Right lobe of liver (tissue), 6 donors: ENCODE results near the gene FBXL14. TPM values are rescaled to one million over a fixed set of nuclear protein-coding genes. Genes with fewer than 3 reads are reported as not detected.
A peak's percentile ranks its signal among the peaks of the same experiment; 100 is the strongest.

Experiments used
- ATAC-seq, 4 donors: fragments of 200-7000 bp; cut with Tn5 transposase; one replicate each; pipeline ENCODE4 v1.9.1; 2020; ENCODE audit warnings: mild to moderate bottlenecking in 4 of 4, moderate library complexity in 4 of 4
- DNase-seq, 3 donors: peaks; one replicate each; pipeline ENCODE4 v3.0.0-alpha.2; 2020
- H3K27ac ChIP-seq, 3 donors: fragments of 200-600 bp; one replicate each; pipeline ENCODE4 v1.8.0; 2022
- H3K27me3 ChIP-seq, 2 donors: fragments of 200-600 bp; one replicate each; pipeline ENCODE4 v1.8.0; 2022
- H3K36me3 ChIP-seq, 4 donors: fragments of 200-600 bp; sonication (generic) in 1 of 4; one replicate each; pipeline versions ENCODE4 v1.5.1 to v1.8.0; 2017 to 2022; ENCODE audit warnings: control low read depth in 1 of 4
- H3K4me1 ChIP-seq, 4 donors: fragments of 200-600 bp; sonication (generic) in 1 of 4; one replicate each; pipeline versions ENCODE4 v1.5.1 to v1.8.0; 2017 to 2022; ENCODE audit warnings: control low read depth in 1 of 4
- H3K4me3 ChIP-seq, 3 donors: fragments of 200-600 bp; one replicate each; pipeline ENCODE4 v1.8.0; 2022
- H3K9me3 ChIP-seq, 4 donors: fragments of 200-600 bp; sonication (generic) in 1 of 4; one replicate each; pipeline versions ENCODE4 v1.5.1 to v1.8.0; 2017 to 2022; ENCODE audit warnings: control low read depth in 1 of 4
- POLR2A ChIP-seq: fragments of 450-650 bp; IDR thresholded peaks from one replicate; pipeline ENCODE4 v1.6.1; 2017; ENCODE audit warnings: antibody characterized with exemption, mild to moderate bottlenecking
- WGBS: methylation state at CpG from one replicate; pipeline ENCODE4 v1.1.6; 2018; ENCODE audit warnings: low coverage, low lambda C conversion rate; ENCODE audit not compliant: insufficient coverage; ENCODE audit errors: missing lambda C conversion rate; 5-methylcytosine and 5-hydroxymethylcytosine counted together
- intact Hi-C, 2 donors: fragments of 100-400 bp; cut with DNase I; formaldehyde crosslinking; loops; one replicate each; pipeline versions ENCODE4 v1.11.2 to v1.14.1; 2022
- total RNA-seq, 6 experiments: library from RNA; depleted of rRNA in 2 of 6; stranded (reverse); fragments of >200 nt in 2 of 6; fragmentation: NEBNext Ultra II Directional in 3 of 6; extraction: Animal tissue kit (Norgen Biotek cat#: 25700) in 3 of 6; gene quantifications; one replicate each; pipeline versions ENCODE4 v1.1.0 to v1.2.4, GENCODE V29; 2016 to 2023
- TF ChIP-seq, protein P1 (sequence below), 4 donors: fragments of 200-600 bp in 3 of 4; fragments of 450-650 bp in 1 of 4; IDR thresholded peaks; one replicate each; pipeline versions ENCODE4 v1.5.1 to v1.8.0; 2016 to 2022; ENCODE audit warnings: antibody characterized with exemption in 4 of 4, mild to moderate bottlenecking in 2 of 4
- donor health status: DM: no; HTN: yes; CAD: no.
- donor health status: DM: no; HTN: no; CAD: no.
- donor health status: DM: no; HTN: no; CAD: no.
- donor health status: DM: no; HTN: yes; CAD: no.
- donor health status: DM: no; HTN: yes; CAD: no.

The FBXL14 gene
- total RNA-seq, 6 experiments from 2014 or later = 4.7 to 6.8 (median 5.4) TPM

DNA sequence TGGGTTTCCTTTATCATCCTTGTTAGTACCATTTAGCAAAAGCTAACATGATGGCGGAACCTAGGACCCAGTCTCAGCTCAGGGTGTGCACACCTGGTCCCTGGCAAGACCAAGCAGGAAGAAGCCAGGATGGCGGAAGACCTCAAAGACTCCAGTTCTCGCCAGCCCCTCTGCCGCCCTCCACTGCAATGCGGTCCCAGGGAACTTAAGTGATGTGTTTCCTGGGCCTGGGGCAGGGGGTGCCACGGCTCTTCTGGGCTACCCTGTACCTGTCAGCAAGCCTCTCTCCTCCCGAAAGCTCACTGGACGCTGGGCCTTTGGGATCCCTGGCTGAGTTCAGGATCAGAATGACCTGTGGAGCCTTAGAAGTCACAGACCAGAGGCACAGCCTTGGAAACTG is 71.3 kb downstream of the FBXL14 start:
- DNase-seq (no peak), ATAC-seq (no peak)
- 60% methylated on average over 1 of the region's 8 CpGs for WGBS
- no peak overlapping the region for H3K27ac ChIP-seq
- H3K36me3 ChIP-seq = no peaks in the 10 kb centered on the region
- H3K4me3 ChIP-seq = no peak overlapping the region
- no peaks in the 10 kb centered on the region for H3K9me3 ChIP-seq
- no peak for TF ChIP-seq POLR2A
- TF ChIP-seq, protein P1, sequence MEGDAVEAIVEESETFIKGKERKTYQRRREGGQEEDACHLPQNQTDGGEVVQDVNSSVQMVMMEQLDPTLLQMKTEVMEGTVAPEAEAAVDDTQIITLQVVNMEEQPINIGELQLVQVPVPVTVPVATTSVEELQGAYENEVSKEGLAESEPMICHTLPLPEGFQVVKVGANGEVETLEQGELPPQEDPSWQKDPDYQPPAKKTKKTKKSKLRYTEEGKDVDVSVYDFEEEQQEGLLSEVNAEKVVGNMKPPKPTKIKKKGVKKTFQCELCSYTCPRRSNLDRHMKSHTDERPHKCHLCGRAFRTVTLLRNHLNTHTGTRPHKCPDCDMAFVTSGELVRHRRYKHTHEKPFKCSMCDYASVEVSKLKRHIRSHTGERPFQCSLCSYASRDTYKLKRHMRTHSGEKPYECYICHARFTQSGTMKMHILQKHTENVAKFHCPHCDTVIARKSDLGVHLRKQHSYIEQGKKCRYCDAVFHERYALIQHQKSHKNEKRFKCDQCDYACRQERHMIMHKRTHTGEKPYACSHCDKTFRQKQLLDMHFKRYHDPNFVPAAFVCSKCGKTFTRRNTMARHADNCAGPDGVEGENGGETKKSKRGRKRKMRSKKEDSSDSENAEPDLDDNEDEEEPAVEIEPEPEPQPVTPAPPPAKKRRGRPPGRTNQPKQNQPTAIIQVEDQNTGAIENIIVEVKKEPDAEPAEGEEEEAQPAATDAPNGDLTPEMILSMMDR (IDR thresholded peaks at IDR 0.05) = no peak
- intact Hi-C loops = no loop called here
- H3K27me3 ChIP-seq = no peaks in the 10 kb centered on the region
- H3K4me1 ChIP-seq = peaks cover 0 to 9% (median 0%) of the 10 kb centered on the region in 4 donors

DNA sequence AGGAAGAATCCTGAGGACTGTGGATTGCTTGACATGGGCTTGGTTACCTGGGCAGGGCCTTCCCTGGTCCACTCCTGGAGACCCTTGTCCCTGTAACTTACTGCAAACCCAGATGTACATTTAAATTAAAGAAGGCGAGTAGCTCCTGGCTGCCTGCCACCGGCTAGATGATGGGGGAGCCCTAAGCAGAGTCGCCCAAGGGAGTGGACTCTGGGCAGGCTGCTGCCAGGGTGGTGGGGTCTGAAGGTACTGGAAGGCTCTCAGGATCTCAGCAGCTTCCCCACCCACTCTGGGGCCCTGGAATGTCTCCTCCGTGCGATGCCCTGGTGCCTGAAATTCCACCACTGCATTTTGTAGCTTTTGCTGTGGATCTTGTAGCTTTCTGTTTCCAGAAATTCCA is 74.7 kb downstream of the FBXL14 start:
- peak in 1 of 4 donors; percentile 8 for ATAC-seq
- Histone ChIP-seq H3K36me3 (no peaks in the 10 kb centered on the region), H3K27ac (no peak overlapping the region), H3K9me3 (no peaks in the 10 kb centered on the region), H3K27me3 (no peaks in the 10 kb centered on the region), H3K4me3 (no peak overlapping the region), H3K4me1 (peaks cover 0 to 9% (median 0%) of the 10 kb centered on the region in 4 donors)
- WGBS = 58% methylated on average over 2 of the region's 5 CpGs
- no peak for DNase-seq
- intact Hi-C loops = no loop called here
- TF ChIP-seq POLR2A = no peak
- TF ChIP-seq, protein P1 (IDR thresholded peaks at IDR 0.05) = no peak

DNA sequence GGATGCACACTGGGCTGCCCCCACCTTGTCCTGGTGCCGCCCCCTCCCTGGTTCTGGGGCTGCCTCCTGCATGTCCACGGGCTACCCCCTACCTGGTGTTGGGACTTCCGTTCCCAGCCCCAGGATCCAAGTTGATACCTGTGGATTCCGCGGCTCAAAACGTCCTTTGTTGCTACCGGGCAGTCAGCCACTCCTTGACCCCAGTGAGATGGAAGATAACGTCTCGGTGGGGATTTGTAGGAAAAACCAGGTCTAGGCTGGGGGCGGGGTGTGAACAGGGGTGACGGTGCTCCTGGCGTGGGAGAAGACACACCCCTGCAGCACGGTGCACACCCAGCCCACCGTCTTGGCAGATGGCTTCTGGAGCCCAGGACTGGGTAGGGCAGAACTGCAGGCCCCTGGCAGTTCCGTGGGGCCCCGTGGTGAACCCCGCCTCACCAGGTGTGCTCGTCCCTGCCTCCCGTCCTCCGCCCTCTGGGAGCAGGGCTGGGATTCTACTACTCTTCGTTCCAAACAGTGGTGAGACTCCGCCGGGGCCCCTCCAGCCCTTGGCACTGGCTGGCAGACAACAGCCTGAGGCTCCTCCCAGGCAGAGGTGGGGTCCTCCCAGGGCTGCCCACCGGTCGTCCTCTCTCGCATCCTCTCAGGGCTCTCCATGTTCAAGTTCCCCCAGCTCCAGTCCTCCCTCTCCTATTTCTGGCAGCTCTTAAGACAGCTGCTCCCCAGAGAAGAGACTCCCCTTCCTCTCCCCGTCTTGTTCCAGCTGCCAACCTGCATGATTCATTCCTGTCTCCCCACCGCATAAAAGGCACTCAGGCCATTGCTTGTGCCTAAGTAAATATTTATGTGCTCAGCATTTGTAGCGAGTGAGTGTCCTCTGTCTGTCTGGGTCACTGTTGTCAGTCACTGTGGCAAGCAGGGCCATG is 75.5 kb downstream of the FBXL14 start:
- WGBS = 25% methylated on average over 4 of the region's 29 CpGs
- Histone ChIP-seq H3K36me3 (no peaks in the 10 kb centered on the region), H3K27me3 (no peaks in the 10 kb centered on the region), H3K4me3 (no peak overlapping the region), H3K4me1 (peaks cover 0 to 9% (median 0%) of the 10 kb centered on the region in 4 donors), H3K9me3 (no peaks in the 10 kb centered on the region), H3K27ac (no peak overlapping the region)
- TF ChIP-seq, protein P1 (IDR thresholded peaks at IDR 0.05) = no peak
- TF ChIP-seq POLR2A = no peak
- DNase-seq (peak in 1 of 3 donors; percentile 54), ATAC-seq (peak; percentile 92 to 99 (median 96))
- intact Hi-C loops = no loop called here

DNA sequence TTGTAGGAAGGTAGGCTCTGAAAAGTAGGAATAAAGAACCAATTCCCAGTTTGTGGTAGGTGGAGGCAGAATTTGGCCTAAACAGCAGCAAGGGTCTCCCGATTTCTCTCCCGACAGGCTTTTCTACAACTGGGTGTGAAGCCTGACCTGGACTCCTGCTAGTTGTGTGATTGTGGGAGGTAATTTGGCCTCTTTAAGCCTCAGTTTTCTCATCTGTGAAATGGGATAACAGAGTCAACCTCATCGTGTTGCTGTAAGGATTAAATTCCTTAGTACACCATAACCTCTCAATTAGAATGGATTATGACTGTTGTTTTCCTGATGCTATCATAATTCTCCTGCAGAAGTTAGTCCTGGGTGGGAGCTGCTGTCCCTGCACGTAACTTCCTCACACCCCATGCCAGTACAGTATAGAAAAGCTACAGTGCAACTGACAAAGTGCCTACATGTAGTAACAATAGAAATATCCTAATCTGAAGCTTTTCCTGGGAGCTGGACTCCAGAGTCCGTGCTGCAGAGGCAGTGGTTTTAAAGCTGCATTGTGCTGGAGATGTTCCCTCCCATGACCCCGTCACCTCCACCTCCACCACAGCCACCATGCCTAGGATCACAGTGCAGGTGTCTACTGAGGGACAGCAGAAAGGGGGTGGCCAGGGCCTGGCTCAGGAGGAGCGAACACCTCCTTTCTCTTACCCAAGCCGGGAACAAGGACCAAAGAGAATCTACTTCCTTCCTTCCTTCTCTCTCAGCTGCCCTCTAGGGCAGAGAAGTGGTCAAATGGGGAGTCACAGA is 76.5 kb downstream of the FBXL14 start:
- ATAC-seq (no peak), DNase-seq (peak in 1 of 3 donors; percentile 12)
- no peaks in the 10 kb centered on the region for H3K36me3 ChIP-seq
- no peak overlapping the region for H3K27ac ChIP-seq
- no peak for TF ChIP-seq POLR2A
- TF ChIP-seq, protein P1 (IDR thresholded peaks at IDR 0.05) = no peak
- WGBS = 86% methylated on average over 4 of the region's 8 CpGs
- no peaks in the 10 kb centered on the region for H3K9me3 ChIP-seq
- intact Hi-C loops = no loop called here
- H3K27me3 ChIP-seq = no peaks in the 10 kb centered on the region
- H3K4me1 ChIP-seq = peaks cover 0 to 9% (median 0%) of the 10 kb centered on the region in 4 donors
- H3K4me3 ChIP-seq = no peak overlapping the region
